H1 (cell line): Measurements from ENCODE around the gene MLEC. TPM values are rescaled to one million over a fixed set of nuclear protein-coding genes. Genes with fewer than 3 reads are reported as not detected.

Experiments used
- CTCF ChIA-PET: fragments of 300-600 bp; sonication (Branson Sonifier 250); formaldehyde crosslinking; loops from one replicate; lab custom pipeline; 2021; ENCODE audit not compliant: partially characterized antibody; lab: Charles Lee
- POLR2A ChIA-PET: fragments of 300-600 bp; sonication (Branson Sonifier 250); formaldehyde crosslinking; loops from one replicate; lab custom pipeline; 2021; ENCODE audit warnings: inconsistent platforms; ENCODE audit not compliant: partially characterized antibody; lab: Charles Lee
- DNase-seq, 2 experiments: peaks; one replicate each; pipeline versions ENCODE4 v3.0.0 to v3.0.0-alpha.2; 2010 to 2022; ENCODE audit warnings: low spot score in 2 of 2, low read depth in 1 of 2, mixed read lengths in 1 of 2
- FAIRE-seq: peaks from 2 replicates; lab custom pipeline; 2011; peaks lifted over from hg19 to GRCh38; lab: Jason Lieb, UNC
- H2AFZ ChIP-seq: 2 replicates; pipeline ENCODE4 v1.8.1; 2012; ENCODE audit warnings: low read length, inconsistent platforms
- H2AK5ac ChIP-seq: 2 replicates; pipeline ENCODE4 v1.6.1; 2013; ENCODE audit warnings: low read depth, low read length
- H2BK120ac ChIP-seq: replicated peaks from 2 replicates; pipeline ENCODE3; 2013; ENCODE audit warnings: low read depth, low read length, inconsistent platforms
- H2BK12ac ChIP-seq: 2 replicates; pipeline ENCODE4 v1.6.1; 2013; ENCODE audit warnings: low read depth, low read length
- H2BK15ac ChIP-seq: 2 replicates; pipeline ENCODE4 v1.6.1; 2013; ENCODE audit warnings: low read length
- H2BK20ac ChIP-seq: 2 replicates; pipeline ENCODE4 v1.6.1; 2013; ENCODE audit warnings: low read length
- H2BK5ac ChIP-seq: 2 replicates; pipeline ENCODE4 v1.6.1; 2013; ENCODE audit warnings: low read depth, low read length
- H3K14ac ChIP-seq: 2 replicates; pipeline ENCODE4 v1.6.1; 2013; ENCODE audit warnings: inconsistent platforms; ENCODE audit not compliant: insufficient read length
- H3K18ac ChIP-seq: 2 replicates; pipeline ENCODE4 v1.6.1; 2013; ENCODE audit warnings: low read length; ENCODE audit errors: extremely low read depth
- H3K23ac ChIP-seq: 2 replicates; pipeline ENCODE4 v1.6.1; 2013; ENCODE audit warnings: inconsistent platforms; ENCODE audit not compliant: insufficient read length
- H3K23me2 ChIP-seq: 2 replicates; pipeline ENCODE4 v1.6.1; 2013; ENCODE audit warnings: low read depth, low read length
- H3K27ac ChIP-seq: 2 replicates; pipeline ENCODE4 v1.6.1; 2011; ENCODE audit warnings: low read depth, low read length, inconsistent platforms
- H3K27me3 ChIP-seq, 4 experiments: replicated peaks in 1 of 4; 1 replicate in 1 of 4; 2 replicates in 3 of 4; pipeline versions ENCODE4 v1.6.1 to v1.8.1; 2011 to 2013; ENCODE audit warnings: low read length in 3 of 4, mild to moderate bottlenecking in 3 of 4, inconsistent platforms in 2 of 4, mixed read lengths in 2 of 4, moderate library complexity in 1 of 4; ENCODE audit not compliant: control insufficient read depth in 3 of 4, insufficient read depth in 3 of 4; ENCODE audit errors: extremely low read depth in 1 of 4
- H3K36me3 ChIP-seq, 4 experiments: 2 replicates each; pipeline versions ENCODE4 v1.6.1 to v1.8.1; 2011 to 2013; ENCODE audit warnings: mild to moderate bottlenecking in 4 of 4, low read length in 3 of 4, moderate library complexity in 2 of 4, control low read depth in 1 of 4, inconsistent platforms in 1 of 4; ENCODE audit not compliant: insufficient read depth in 4 of 4, control insufficient read depth in 2 of 4
- H3K4ac ChIP-seq: replicated peaks from 2 replicates; pipeline ENCODE3; 2013; ENCODE audit warnings: low read length, low read depth, mixed read lengths, inconsistent platforms; ENCODE audit not compliant: insufficient read length
- H3K4me1 ChIP-seq, 4 experiments: replicated peaks in 1 of 4; 1 replicate in 1 of 4; 2 replicates in 3 of 4; pipeline versions ENCODE4 v1.6.1 to v1.8.1; 2011 to 2013; ENCODE audit warnings: low read length in 3 of 4, inconsistent platforms in 2 of 4, mixed read lengths in 1 of 4; ENCODE audit not compliant: insufficient read depth in 4 of 4, control insufficient read depth in 3 of 4
- H3K4me2 ChIP-seq, 2 experiments: 2 replicates each; pipeline versions ENCODE4 v1.6.1 to v1.8.1; 2011 to 2013; ENCODE audit warnings: low read depth in 2 of 2, low read length in 2 of 2, control low read depth in 1 of 2, inconsistent platforms in 1 of 2, mild to moderate bottlenecking in 1 of 2; ENCODE audit not compliant: insufficient read depth in 1 of 2
- H3K4me3 ChIP-seq, 4 experiments: fragments of 200-600, 300-600 bp in 1 of 4; sonication (generic), shearing (Covaris generic), sonication (Bioruptor Twin) in 1 of 4; 2 replicates each; pipeline versions ENCODE4 v1.5.1 to v1.8.1; 2011 to 2016; ENCODE audit warnings: low read length in 4 of 4, low read depth in 3 of 4, control low read depth in 2 of 4, inconsistent platforms in 2 of 4, mild to moderate bottlenecking in 2 of 4, mixed read lengths in 1 of 4, moderate library complexity in 1 of 4; ENCODE audit not compliant: insufficient read depth in 2 of 4; ENCODE audit errors: extremely low read depth in 1 of 4
- H3K56ac ChIP-seq: replicated peaks from 2 replicates; pipeline ENCODE3; 2013; ENCODE audit warnings: low read depth, mild to moderate bottlenecking, mixed read lengths, low read length, inconsistent platforms; ENCODE audit not compliant: insufficient read length
- H3K79me1 ChIP-seq: 2 replicates; pipeline ENCODE4 v1.6.1; 2013; ENCODE audit warnings: low read depth, low read length, control low read depth
- H3K79me2 ChIP-seq, 2 experiments: 2 replicates each; pipeline versions ENCODE4 v1.6.1 to v1.8.1; 2012 to 2013; ENCODE audit warnings: low read length in 2 of 2, mild to moderate bottlenecking in 2 of 2, inconsistent platforms in 1 of 2; ENCODE audit not compliant: insufficient read depth in 2 of 2, control insufficient read depth in 1 of 2
- H3K9ac ChIP-seq, 4 experiments: replicated peaks in 1 of 4; 1 replicate in 1 of 4; 2 replicates in 3 of 4; pipeline versions ENCODE4 v1.6.1 to v1.8.1; 2011 to 2013; ENCODE audit warnings: low read depth in 3 of 4, low read length in 3 of 4, control low read depth in 2 of 4, mild to moderate bottlenecking in 2 of 4, moderate library complexity in 2 of 4, inconsistent platforms in 1 of 4; ENCODE audit errors: extremely low read depth in 1 of 4
- H3K9me3 ChIP-seq, 2 experiments: 2 replicates each; pipeline versions ENCODE4 v1.6.1 to v1.8.1; 2012 to 2013; ENCODE audit warnings: mild to moderate bottlenecking in 2 of 2, moderate library complexity in 2 of 2, control low read depth in 1 of 2, inconsistent platforms in 1 of 2, low read depth in 1 of 2, low read length in 1 of 2, mixed read lengths in 1 of 2; ENCODE audit not compliant: insufficient read depth in 2 of 2
- H4K20me1 ChIP-seq, 2 experiments: replicated peaks in 1 of 2; 2 replicates each; pipeline versions ENCODE3 to v1.8.1; 2011 to 2013; ENCODE audit warnings: inconsistent platforms in 2 of 2, low read length in 2 of 2, mild to moderate bottlenecking in 1 of 2; ENCODE audit not compliant: insufficient read depth in 2 of 2, control insufficient read depth in 1 of 2
- H4K5ac ChIP-seq: 2 replicates; pipeline ENCODE4 v1.6.1; 2013; ENCODE audit warnings: low read length, low read depth, mixed read lengths, inconsistent platforms; ENCODE audit not compliant: insufficient read length
- H4K8ac ChIP-seq: 2 replicates; pipeline ENCODE4 v1.8.0; 2013; ENCODE audit warnings: mild to moderate bottlenecking, moderate library complexity, low read length, inconsistent platforms; ENCODE audit not compliant: insufficient read depth; ENCODE audit errors: extremely low read depth
- H4K91ac ChIP-seq: replicated peaks from 2 replicates; pipeline ENCODE3; 2013; ENCODE audit warnings: low read length, mixed read lengths, inconsistent platforms; ENCODE audit not compliant: insufficient read length
- ASH2L ChIP-seq: fragments of 200-600, 300-600 bp; sonication (generic); IDR thresholded peaks from one replicate; pipeline ENCODE4 v1.7.1; 2017; ENCODE audit warnings: low read length
- BACH1 ChIP-seq: IDR thresholded peaks from 2 replicates; pipeline ENCODE4 v1.6.1; 2012; ENCODE audit warnings: low read length, improper control_type of control experiment
- CHD1 ChIP-seq: IDR thresholded peaks from 2 replicates; pipeline ENCODE4 v1.6.1; 2012; ENCODE audit warnings: low read depth, low read length, improper control_type of control experiment
- EGR1 ChIP-seq: IDR thresholded peaks from 2 replicates; pipeline ENCODE4 v1.6.1; 2011; ENCODE audit warnings: low read depth, low read length, borderline replicate concordance
- POLR2A ChIP-seq, 2 experiments: IDR thresholded peaks; 1 replicate in 1 of 2; 2 replicates in 1 of 2; pipeline ENCODE4 v1.6.1; 2011; ENCODE audit warnings: low read depth in 2 of 2, low read length in 2 of 2, mild to moderate bottlenecking in 2 of 2; ENCODE audit errors: control extremely low read depth in 1 of 2
- USF2 ChIP-seq: IDR thresholded peaks from 2 replicates; pipeline ENCODE4 v1.6.1; 2011; ENCODE audit warnings: low read length, improper control_type of control experiment
- WGBS, 2 experiments: shearing (Covaris generic) in 1 of 2; methylation state at CpG; one replicate each; pipeline versions ENCODE4 v1.1.6 to v1.1.7; 2013 to 2015; ENCODE audit warnings: low lambda C conversion rate in 2 of 2, mixed read lengths in 2 of 2, inconsistent platforms in 1 of 2, low coverage in 1 of 2, missing lambda C conversion rate in 1 of 2; ENCODE audit not compliant: insufficient replicate concordance in 2 of 2, insufficient coverage in 1 of 2, insufficient read length in 1 of 2; ENCODE audit errors: extremely low coverage in 1 of 2, missing lambda C conversion rate in 1 of 2; 5-methylcytosine and 5-hydroxymethylcytosine counted together
- polyA plus RNA-seq, 7 experiments: library from polyadenylated mRNA; depleted of rRNA in 3 of 7; stranded (reverse) in 5 of 7; unstranded in 2 of 7; fragments of >200 nt in 5 of 7; fragments of 200-250 nt in 2 of 7; gene quantifications; 1 replicate in 5 of 7; 2 replicates in 1 of 7; 4 replicates in 1 of 7; pipeline versions ENCODE4 v1.2.1 to v1.2.3, GENCODE V29; 2011 to 2013; ENCODE audit warnings: missing spikeins in 2 of 7, mixed read lengths in 2 of 7
- total RNA-seq: library from RNA; stranded (reverse); fragmentation: NEBNext Ultra II Directional; extraction: Animal tissue kit (Norgen Biotek cat#: 25700); gene quantifications from 2 replicates; pipeline ENCODE4 v1.2.1, GENCODE V29; 2021

Gene MLEC
- total and polyA plus RNA-seq, 2 of the 8 experiments (the other 6 are each of a cell fraction or from before 2014, with no cell fraction given): 37.1 to 260 TPM

GRCh38 chr12:120674097-120674636 is 12.8 kb upstream of the MLEC start:
- Histone ChIP-seq H3K9me3 (no peaks in the 10 kb centered on the region), H3K23me2 (no peaks in the 10 kb centered on the region), H2BK20ac (no peak overlapping the region), H3K14ac (no peak overlapping the region), H3K27me3 (no peaks in the 10 kb centered on the region), H2BK120ac (no peak overlapping the region), H3K23ac (no peak overlapping the region), H2BK5ac (no peak overlapping the region), H3K18ac (no peak overlapping the region), H2AK5ac (no peak overlapping the region), H3K27ac (no peak overlapping the region), H4K8ac (no peak overlapping the region; the same call in 1 of the 2 replicates), H3K9ac (no peak overlapping the region; a peak in 1 of 7 replicates), H4K20me1 (no peaks in the 10 kb centered on the region), H3K4me3 (no peak overlapping the region), H4K91ac (no peak overlapping the region), H3K4ac (no peak overlapping the region), H3K4me1 (peaks cover 4 to 5% (median 5%) of the 10 kb centered on the region in 4 experiments), H3K79me1 (no peaks in the 10 kb centered on the region), H3K79me2 (no peaks in the 10 kb centered on the region), H3K56ac (no peak overlapping the region), H4K5ac (no peak overlapping the region), H3K36me3 (no peaks in the 10 kb centered on the region), H2AFZ (no peak overlapping the region), H2BK12ac (no peak overlapping the region), H3K4me2 (no peak overlapping the region), H2BK15ac (no peak overlapping the region)
- ChIA-PET CTCF (interaction anchor here (1.0 to 10.3 kb wide), 5 partner anchors 16 to 92 kb away, joined by 3 to 83 read pairs (median 5); partner anchors contain the start of gene POP5), POLR2A (interaction anchor here (1.2 to 1.3 kb wide), 2 partner anchors 25 kb away, joined by 3 read pairs; no protein-coding TSS in a partner anchor)
- TF ChIP-seq ASH2L: no peak
- no peak for TF ChIP-seq CHD1
- no peak for TF ChIP-seq EGR1
- no peak for TF ChIP-seq USF2
- TF ChIP-seq POLR2A (IDR thresholded peaks at IDR 0.05; ENCODE audit: control extremely low read depth in 1 of 2, low read depth in 2 of 2, low read length in 2 of 2): no peak
- no peak for TF ChIP-seq BACH1
- FAIRE-seq (no peak), DNase-seq (no peak)
- 89% methylated on average over 6 of the region's 6 CpGs; no CpG with 5 or more reads in 1 of the 2 experiments for WGBS, 2 experiments
